SU-DHL-6 (cell line): ENCODE results near the gene KCNH3.

Experiments used
- H2AFZ ChIP-seq: fragments of 200-600 bp; sonication (generic); 2 replicates; pipeline ENCODE4 v1.6.1; 2014; ENCODE audit warnings: low read depth, mild to moderate bottlenecking, moderate library complexity, mixed read lengths, antibody characterized with exemption, low read length; ENCODE audit not compliant: severe bottlenecking
- H3F3A ChIP-seq: fragments of 200-600 bp; shearing (Covaris generic); 2 replicates; pipeline ENCODE4 v1.6.0; 2016; ENCODE audit warnings: antibody characterized with exemption, mild to moderate bottlenecking; ENCODE audit not compliant: insufficient read depth
- H3K27ac ChIP-seq: fragments of 200-600 bp; sonication (generic); 2 replicates; pipeline ENCODE4 v1.5.1; 2016; ENCODE audit warnings: low read depth, mild to moderate bottlenecking, low read length, moderate library complexity, mixed read lengths
- H3K27me3 ChIP-seq: fragments of 200-600 bp; sonication (generic), shearing (Covaris generic); 2 replicates; pipeline ENCODE4 v1.6.0; 2014; ENCODE audit warnings: mild to moderate bottlenecking, low read length
- H3K36me3 ChIP-seq: fragments of 200-600 bp; sonication (generic); 2 replicates; pipeline ENCODE4 v1.6.1; 2014; ENCODE audit warnings: mild to moderate bottlenecking, low read length, mixed read lengths
- H3K4me2 ChIP-seq: fragments of 300-600, 200-600 bp; shearing (Covaris generic), sonication (generic); 2 replicates; pipeline ENCODE4 v1.6.0; 2014; ENCODE audit warnings: low read length, low read depth, mild to moderate bottlenecking; ENCODE audit not compliant: poor library complexity, severe bottlenecking
- H3K4me3 ChIP-seq: fragments of 200-600 bp; sonication (generic); 2 replicates; pipeline ENCODE4 v1.5.1; 2014; ENCODE audit warnings: antibody characterized with exemption, low read length, mild to moderate bottlenecking, mixed read lengths; ENCODE audit not compliant: insufficient read depth, poor library complexity, severe bottlenecking
- H3K79me2 ChIP-seq: fragments of 200-600 bp; sonication (generic); 2 replicates; pipeline ENCODE4 v1.6.1; 2014; ENCODE audit warnings: mild to moderate bottlenecking, low read length, moderate library complexity; ENCODE audit not compliant: insufficient read depth
- H3K9ac ChIP-seq: fragments of 200-600 bp; sonication (generic); 2 replicates; pipeline ENCODE4 v1.7.0; 2014; ENCODE audit warnings: mild to moderate bottlenecking, low read length
- H3K9me2 ChIP-seq: fragments of 200-600 bp; sonication (generic); replicated peaks from 2 replicates; pipeline ENCODE4 v1.6.1; 2014; ENCODE audit warnings: low read length; ENCODE audit not compliant: insufficient read depth
- H3K9me3 ChIP-seq: fragments of 200-600 bp; sonication (generic); 2 replicates; pipeline ENCODE4 v1.6.1; 2014; ENCODE audit warnings: low read length, mixed read lengths; ENCODE audit not compliant: insufficient read depth
- H4K20me1 ChIP-seq: fragments of 200-600 bp; sonication (generic); 2 replicates; pipeline ENCODE4 v1.6.1; 2014; ENCODE audit warnings: low read depth, mild to moderate bottlenecking, antibody characterized with exemption, low read length, moderate library complexity, mixed read lengths
- EZH2phosphoT487 ChIP-seq: fragments of 200-600 bp; sonication (generic), shearing (Covaris generic); conservative IDR thresholded peaks from 2 replicates; pipeline ENCODE4 v1.6.1; 2018; ENCODE audit warnings: mild to moderate bottlenecking, antibody characterized with exemption, low read length, moderate library complexity, mixed read lengths
- TF ChIP-seq, protein P1 (sequence below): fragments of 200-600 bp; sonication (generic); IDR thresholded peaks from one replicate; pipeline ENCODE4 v1.5.1; 2017; ENCODE audit warnings: antibody characterized with exemption, mild to moderate bottlenecking, low read length, moderate library complexity; ENCODE audit not compliant: insufficient read depth, poor library complexity, severe bottlenecking

Gene KCNH3

DNA sequence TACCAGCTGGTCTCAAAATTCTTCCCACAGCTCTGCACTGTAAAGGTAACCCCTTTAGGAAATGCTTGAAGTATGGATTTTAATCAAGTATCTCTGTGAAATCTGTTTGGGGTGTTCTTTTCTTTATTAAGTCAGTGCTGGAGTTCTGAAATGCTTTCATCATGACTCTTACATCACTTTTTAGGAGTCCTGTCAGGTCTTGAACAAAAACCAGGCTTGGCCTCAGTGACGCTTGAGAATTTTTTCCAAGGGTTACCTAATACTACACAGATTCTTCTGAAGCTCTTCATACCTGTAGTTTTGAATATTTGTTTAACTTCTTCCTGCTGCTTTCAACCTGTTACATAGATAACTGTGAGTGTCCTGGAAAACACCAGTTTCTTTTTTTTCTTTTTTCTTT lies 47.0 kb upstream of the KCNH3 start:
- H3K27ac ChIP-seq = no peak overlapping the region

DNA sequence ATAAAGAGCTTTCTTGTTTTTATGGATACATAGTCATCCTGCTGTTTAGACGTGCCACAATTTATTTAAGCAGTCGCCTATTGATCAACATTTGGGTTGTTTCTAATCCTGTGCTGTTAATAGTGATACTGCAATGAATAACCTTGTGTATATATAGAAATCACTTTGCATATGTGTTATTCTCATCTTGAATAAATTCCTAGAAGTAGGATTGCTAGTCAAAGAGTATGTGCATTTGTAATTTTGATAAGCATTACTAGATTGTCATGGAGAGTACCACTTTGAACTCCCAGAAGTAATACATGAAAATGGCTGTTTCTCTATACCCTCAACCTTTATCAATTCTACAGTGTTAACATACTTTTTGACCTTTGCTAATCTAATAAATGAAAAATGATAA lies 44.9 kb upstream of the KCNH3 start:
- H3K9ac ChIP-seq = no peak overlapping the region
- peaks cover 17% of the 10 kb centered on the region for H3K36me3 ChIP-seq
- H3K9me2 ChIP-seq = no peaks in the 10 kb centered on the region
- H4K20me1 ChIP-seq = no peaks in the 10 kb centered on the region
- no peak overlapping the region for H3K4me3 ChIP-seq
- no peak overlapping the region for H2AFZ ChIP-seq
- no peak overlapping the region for H3K4me2 ChIP-seq
- no peaks in the 10 kb centered on the region for H3K9me3 ChIP-seq
- H3K27me3 ChIP-seq = no peaks in the 10 kb centered on the region
- H3K27ac ChIP-seq = no peak overlapping the region
- TF ChIP-seq, protein P1, sequence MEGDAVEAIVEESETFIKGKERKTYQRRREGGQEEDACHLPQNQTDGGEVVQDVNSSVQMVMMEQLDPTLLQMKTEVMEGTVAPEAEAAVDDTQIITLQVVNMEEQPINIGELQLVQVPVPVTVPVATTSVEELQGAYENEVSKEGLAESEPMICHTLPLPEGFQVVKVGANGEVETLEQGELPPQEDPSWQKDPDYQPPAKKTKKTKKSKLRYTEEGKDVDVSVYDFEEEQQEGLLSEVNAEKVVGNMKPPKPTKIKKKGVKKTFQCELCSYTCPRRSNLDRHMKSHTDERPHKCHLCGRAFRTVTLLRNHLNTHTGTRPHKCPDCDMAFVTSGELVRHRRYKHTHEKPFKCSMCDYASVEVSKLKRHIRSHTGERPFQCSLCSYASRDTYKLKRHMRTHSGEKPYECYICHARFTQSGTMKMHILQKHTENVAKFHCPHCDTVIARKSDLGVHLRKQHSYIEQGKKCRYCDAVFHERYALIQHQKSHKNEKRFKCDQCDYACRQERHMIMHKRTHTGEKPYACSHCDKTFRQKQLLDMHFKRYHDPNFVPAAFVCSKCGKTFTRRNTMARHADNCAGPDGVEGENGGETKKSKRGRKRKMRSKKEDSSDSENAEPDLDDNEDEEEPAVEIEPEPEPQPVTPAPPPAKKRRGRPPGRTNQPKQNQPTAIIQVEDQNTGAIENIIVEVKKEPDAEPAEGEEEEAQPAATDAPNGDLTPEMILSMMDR = no peak
- no peak for TF ChIP-seq EZH2phosphoT487
- H3F3A ChIP-seq = 0 out of 2 replicates have a peak, but pooled peaks cover 4% of the 10 kb centered on the region
- no peaks in the 10 kb centered on the region for H3K79me2 ChIP-seq

More for the DNA sequence above, 47.0 kb upstream of the KCNH3 start:
- Histone ChIP-seq H2AFZ (no peak overlapping the region), H3K9ac (no peak overlapping the region), H3K9me2 (no peaks in the 10 kb centered on the region), H3K36me3 (peaks cover 13% of the 10 kb centered on the region), H3K4me3 (no peak overlapping the region), H3K79me2 (no peaks in the 10 kb centered on the region), H3K9me3 (no peaks in the 10 kb centered on the region), H4K20me1 (no peaks in the 10 kb centered on the region), H3K27me3 (no peaks in the 10 kb centered on the region), H3F3A (0 out of 2 replicates have a peak, but pooled peaks cover 4% of the 10 kb centered on the region), H3K4me2 (no peak overlapping the region)
- TF ChIP-seq, protein P1 = no peak
- no peak for TF ChIP-seq EZH2phosphoT487

DNA sequence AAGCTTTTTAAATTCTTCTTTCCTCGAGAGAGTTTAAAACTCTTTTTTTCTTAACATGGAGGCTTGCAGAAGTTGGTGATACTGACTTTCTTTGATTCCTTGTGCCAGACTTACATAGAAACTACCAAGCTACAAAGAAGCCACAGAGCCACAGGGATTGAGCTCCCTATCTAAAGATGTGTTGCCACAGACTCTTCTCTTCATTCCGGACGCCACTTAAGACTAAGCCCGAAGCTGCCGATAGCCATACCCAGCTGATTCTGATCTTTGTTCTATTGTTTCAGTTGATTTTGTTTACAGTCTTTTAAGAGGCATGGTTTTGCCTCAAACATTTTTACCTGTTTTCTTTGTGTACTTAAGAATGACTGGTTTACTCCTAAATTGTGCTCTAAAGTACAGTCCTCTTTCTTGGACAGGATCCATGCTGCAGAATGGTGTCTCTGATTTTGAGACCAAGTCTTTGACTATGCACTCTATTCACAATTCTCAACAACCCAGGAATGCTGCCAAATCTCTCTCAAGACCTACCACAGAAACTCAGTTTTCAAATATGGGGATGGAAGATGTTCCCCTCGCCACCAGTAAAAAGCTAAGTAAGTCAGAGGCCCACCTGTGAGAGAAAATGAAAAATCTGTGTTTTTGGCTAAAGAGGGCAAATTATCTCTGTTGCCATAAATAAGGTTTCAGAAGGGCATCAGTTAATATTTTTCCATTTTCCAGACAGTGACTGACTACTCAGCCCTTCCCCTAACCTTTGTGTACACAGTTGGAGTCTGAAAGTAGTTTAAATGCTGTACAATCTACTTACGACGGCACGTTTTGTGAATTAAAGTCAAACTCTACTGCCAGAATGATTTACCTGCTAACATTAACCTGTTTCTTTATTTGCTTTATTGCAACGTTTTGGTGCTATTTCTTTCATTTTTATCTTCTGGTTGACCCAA lies 42.1 kb upstream of the KCNH3 start:
- Histone ChIP-seq H3K9me3 (no peaks in the 10 kb centered on the region), H3K4me3 (no peak overlapping the region), H4K20me1 (no peaks in the 10 kb centered on the region), H3K79me2 (no peaks in the 10 kb centered on the region), H3K36me3 (peaks cover 12% of the 10 kb centered on the region), H2AFZ (no peak overlapping the region), H3F3A (no peaks in the 10 kb centered on the region), H3K27me3 (no peaks in the 10 kb centered on the region), H3K9me2 (no peaks in the 10 kb centered on the region), H3K27ac (no peak overlapping the region), H3K9ac (no peak overlapping the region), H3K4me2 (no peak overlapping the region)
- TF ChIP-seq, protein P1 = no peak
